Activated naive CD8-positive, alpha-beta T cell treated with anti-CD3 and anti-CD28 coated beads, Interleukin-2, amount 50 U/mL, for 24 hours (primary cell): ENCODE measurements around the gene PTK7.
"Not testable (repeated sequence)": the region's sequence is repeated elsewhere in the genome, so short reads cannot be mapped to it uniquely, and the experiment has no call there.

Experiments used
- ATAC-seq: fragments of 150-1000 bp; cut with Tn5 transposase; one replicate; pipeline ENCODE4 v1.10.0; 2021
- DNase-seq: peaks from one replicate; pipeline ENCODE4 v3.0.0; 2021
- H3K27ac Mint-ChIP-seq: one replicate; pipeline ENCODE4 v1.8.0; 2021; ENCODE audit warnings: mild to moderate bottlenecking, mixed read lengths
- H3K27me3 Mint-ChIP-seq: one replicate; pipeline ENCODE4 v1.8.0; 2021; ENCODE audit warnings: mixed read lengths
- H3K36me3 Mint-ChIP-seq: one replicate; pipeline ENCODE4 v1.8.0; 2021; ENCODE audit warnings: low read depth, mixed read lengths
- H3K4me1 Mint-ChIP-seq: one replicate; pipeline ENCODE4 v1.8.0; 2021; ENCODE audit warnings: mixed read lengths
- H3K4me3 Mint-ChIP-seq: one replicate; pipeline ENCODE4 v1.8.0; 2021; ENCODE audit warnings: mild to moderate bottlenecking, moderate library complexity, mixed read lengths
- H3K9me3 Mint-ChIP-seq: one replicate; pipeline ENCODE4 v1.8.0; 2021; ENCODE audit warnings: mixed read lengths

The PTK7 gene

GRCh38 chr6:43127877-43128276 lies 51.8 kb downstream of the PTK7 start:
- H3K4me3 Mint-ChIP-seq = no peak overlapping the region
- no peak for ATAC-seq
- no peaks in the 10 kb centered on the region for H3K9me3 Mint-ChIP-seq
- no peaks in the 10 kb centered on the region for H3K27me3 Mint-ChIP-seq
- no peaks in the 10 kb centered on the region for H3K4me1 Mint-ChIP-seq
- no peaks in the 10 kb centered on the region for H3K36me3 Mint-ChIP-seq
- H3K27ac Mint-ChIP-seq = no peak overlapping the region
- DNase-seq = no peak

GRCh38 chr6:43128926-43129325 lies 52.8 kb downstream of the PTK7 start:
- no peaks in the 10 kb centered on the region for H3K4me1 Mint-ChIP-seq
- H3K36me3 Mint-ChIP-seq = no peaks in the 10 kb centered on the region
- no peaks in the 10 kb centered on the region for H3K9me3 Mint-ChIP-seq
- ATAC-seq (no peak), DNase-seq (no peak)
- H3K27me3 Mint-ChIP-seq = no peaks in the 10 kb centered on the region
- no peak overlapping the region for H3K27ac Mint-ChIP-seq
- H3K4me3 Mint-ChIP-seq = no peak overlapping the region

GRCh38 chr6:43129434-43130194 lies 53.5 kb downstream of the PTK7 start:
- H3K27ac Mint-ChIP-seq = no peak overlapping the region
- no peak for ATAC-seq
- H3K27me3 Mint-ChIP-seq = no peaks in the 10 kb centered on the region
- no peaks in the 10 kb centered on the region for H3K9me3 Mint-ChIP-seq
- no peaks in the 10 kb centered on the region for H3K4me1 Mint-ChIP-seq
- DNase-seq = no peak
- no peaks in the 10 kb centered on the region for H3K36me3 Mint-ChIP-seq
- H3K4me3 Mint-ChIP-seq = no peak overlapping the region

- Mint-ChIP-seq H3K9me3 (no peaks in the 10 kb centered on the region), H3K27me3 (no peaks in the 10 kb centered on the region), H3K27ac (no peak overlapping the region), H3K4me1 (no peaks in the 10 kb centered on the region), H3K36me3 (no peaks in the 10 kb centered on the region), H3K4me3 (no peak overlapping the region)
- no peak for ATAC-seq
- DNase-seq = no peak
Observed at GRCh38 chr6:43130429-43130828, 54.3 kb downstream of the PTK7 start.

- not testable (repeated sequence) for H3K27me3 Mint-ChIP-seq, H3K27ac Mint-ChIP-seq, ATAC-seq, H3K4me3 Mint-ChIP-seq, H3K4me1 Mint-ChIP-seq, H3K9me3 Mint-ChIP-seq, DNase-seq, H3K36me3 Mint-ChIP-seq
Observed at GRCh38 chr6:43131379-43131778, 55.3 kb downstream of the PTK7 start.

GRCh38 chr6:43138267-43138666 lies 62.2 kb downstream of the PTK7 start:
- no peak for DNase-seq
- no peaks in the 10 kb centered on the region for H3K9me3 Mint-ChIP-seq
- H3K4me3 Mint-ChIP-seq = no peak overlapping the region
- H3K27ac Mint-ChIP-seq = no peak overlapping the region
- ATAC-seq = no peak
- no peaks in the 10 kb centered on the region for H3K36me3 Mint-ChIP-seq
- H3K4me1 Mint-ChIP-seq = peaks cover 12% of the 10 kb centered on the region
- no peaks in the 10 kb centered on the region for H3K27me3 Mint-ChIP-seq

- H3K27me3 Mint-ChIP-seq, H3K4me3 Mint-ChIP-seq, DNase-seq, H3K27ac Mint-ChIP-seq, ATAC-seq, H3K9me3 Mint-ChIP-seq, H3K36me3 Mint-ChIP-seq: not testable (repeated sequence)
- H3K4me1 Mint-ChIP-seq = peaks cover 19% of the 10 kb centered on the region
Observed at GRCh38 chr6:43139973-43140372, 63.9 kb downstream of the PTK7 start.

GRCh38 chr6:43141644-43142043 lies 65.5 kb downstream of the PTK7 start:
- no peaks in the 10 kb centered on the region for H3K27me3 Mint-ChIP-seq
- no peak overlapping the region for H3K4me3 Mint-ChIP-seq
- H3K27ac Mint-ChIP-seq = peak overlapping the region; percentile 85
- ATAC-seq = no peak
- peak; percentile 5 for DNase-seq
- no peaks in the 10 kb centered on the region for H3K9me3 Mint-ChIP-seq
- no peaks in the 10 kb centered on the region for H3K36me3 Mint-ChIP-seq
- H3K4me1 Mint-ChIP-seq = peaks cover 19% of the 10 kb centered on the region

GRCh38 chr6:43142101-43142500 lies 66.0 kb downstream of the PTK7 start:
- ATAC-seq (peak; percentile 46), DNase-seq (peak; percentile 23)
- Mint-ChIP-seq H3K27me3 (no peaks in the 10 kb centered on the region), H3K4me3 (peak overlapping the region; percentile 24), H3K9me3 (no peaks in the 10 kb centered on the region), H3K36me3 (no peaks in the 10 kb centered on the region), H3K4me1 (peaks cover 19% of the 10 kb centered on the region), H3K27ac (peak overlapping the region; percentile 85)

- no peaks in the 10 kb centered on the region for H3K36me3 Mint-ChIP-seq
- ATAC-seq (peak; percentile 92), DNase-seq (peak; percentile 85)
- no peaks in the 10 kb centered on the region for H3K9me3 Mint-ChIP-seq
- H3K4me1 Mint-ChIP-seq = peaks cover 19% of the 10 kb centered on the region
- peak overlapping the region; percentile 42 for H3K4me3 Mint-ChIP-seq
- no peaks in the 10 kb centered on the region for H3K27me3 Mint-ChIP-seq
- H3K27ac Mint-ChIP-seq = peak overlapping the region; percentile 85
Observed at GRCh38 chr6:43143235-43144128, 67.4 kb downstream of the PTK7 start.

- H3K27me3 Mint-ChIP-seq = no peaks in the 10 kb centered on the region
- DNase-seq = no peak
- peaks cover 19% of the 10 kb centered on the region for H3K4me1 Mint-ChIP-seq
Observed at GRCh38 chr6:43144879-43145278, 68.8 kb downstream of the PTK7 start.

GRCh38 chr6:43146261-43146660 lies 70.1 kb downstream of the PTK7 start:
- Mint-ChIP-seq H3K27me3 (no peaks in the 10 kb centered on the region), H3K4me1 (peaks cover 19% of the 10 kb centered on the region), H3K9me3 (no peaks in the 10 kb centered on the region), H3K36me3 (no peaks in the 10 kb centered on the region), H3K27ac (no peak overlapping the region), H3K4me3 (no peak overlapping the region)
- DNase-seq (no peak), ATAC-seq (no peak)

More at GRCh38 chr6:43144879-43145278, 68.8 kb downstream of the PTK7 start:
- H3K9me3 Mint-ChIP-seq = no peaks in the 10 kb centered on the region
- ATAC-seq = no peak
- H3K4me3 Mint-ChIP-seq = no peak overlapping the region
- no peaks in the 10 kb centered on the region for H3K36me3 Mint-ChIP-seq
- no peak overlapping the region for H3K27ac Mint-ChIP-seq

GRCh38 chr6:43146709-43147688 lies 70.9 kb downstream of the PTK7 start:
- Mint-ChIP-seq H3K27ac (no peak overlapping the region), H3K4me1 (peaks cover 18% of the 10 kb centered on the region), H3K36me3 (no peaks in the 10 kb centered on the region), H3K27me3 (no peaks in the 10 kb centered on the region), H3K4me3 (no peak overlapping the region), H3K9me3 (no peaks in the 10 kb centered on the region)
- ATAC-seq = no peak
- DNase-seq = no peak
